Brain microvascular endothelial cell (primary cell): Measurements from ENCODE around the gene ALPK1.
A peak's percentile ranks its signal among the peaks of the same experiment; 100 is the strongest.

ENCODE experiments used
- DNase-seq: peaks from one replicate; pipeline ENCODE4 v3.0.0-alpha.2; 2020
- H3K27ac ChIP-seq: fragments of 250-450 bp; sonication (Bioruptor Pico); 2 replicates; pipeline ENCODE4 v1.5.1; 2020; ENCODE audit warnings: mild to moderate bottlenecking, moderate library complexity
- H3K27me3 ChIP-seq: fragments of 250-450 bp; sonication (Bioruptor Pico); replicated peaks from 2 replicates; pipeline ENCODE4 v1.5.1; 2020; ENCODE audit warnings: mild to moderate bottlenecking
- H3K36me3 ChIP-seq: fragments of 250-450 bp; sonication (Bioruptor Pico); replicated peaks from 2 replicates; pipeline ENCODE4 v1.5.1; 2020; ENCODE audit warnings: mild to moderate bottlenecking
- H3K4me3 ChIP-seq: 2 replicates; pipeline ENCODE4 v1.5.1; 2011; ENCODE audit warnings: low read depth, mild to moderate bottlenecking, control low read depth, low read length, moderate library complexity
- in situ Hi-C: cut with HindIII; loops from 2 replicates; pipeline ENCODE4 v1.10.0; 2017; ENCODE audit warnings: low sequenced_read_pairs, low pct_ligation_motif_present
- TF ChIP-seq, protein P1 (sequence below): IDR thresholded peaks from 2 replicates; pipeline ENCODE4 v1.5.1; 2011; ENCODE audit warnings: low read depth, mild to moderate bottlenecking, moderate library complexity, low read length, control low read depth, inconsistent platforms; ENCODE audit errors: missing control alignments

Gene ALPK1

GRCh38 chr4:112403101-112403945, 106.2 kb downstream of the ALPK1 start:
- Histone ChIP-seq H3K4me3 (no peak overlapping the region), H3K36me3 (no peaks in the 10 kb centered on the region), H3K27ac (no peak overlapping the region), H3K27me3 (no peaks in the 10 kb centered on the region)
- in situ Hi-C loops = no loop called here
- TF ChIP-seq, protein P1, sequence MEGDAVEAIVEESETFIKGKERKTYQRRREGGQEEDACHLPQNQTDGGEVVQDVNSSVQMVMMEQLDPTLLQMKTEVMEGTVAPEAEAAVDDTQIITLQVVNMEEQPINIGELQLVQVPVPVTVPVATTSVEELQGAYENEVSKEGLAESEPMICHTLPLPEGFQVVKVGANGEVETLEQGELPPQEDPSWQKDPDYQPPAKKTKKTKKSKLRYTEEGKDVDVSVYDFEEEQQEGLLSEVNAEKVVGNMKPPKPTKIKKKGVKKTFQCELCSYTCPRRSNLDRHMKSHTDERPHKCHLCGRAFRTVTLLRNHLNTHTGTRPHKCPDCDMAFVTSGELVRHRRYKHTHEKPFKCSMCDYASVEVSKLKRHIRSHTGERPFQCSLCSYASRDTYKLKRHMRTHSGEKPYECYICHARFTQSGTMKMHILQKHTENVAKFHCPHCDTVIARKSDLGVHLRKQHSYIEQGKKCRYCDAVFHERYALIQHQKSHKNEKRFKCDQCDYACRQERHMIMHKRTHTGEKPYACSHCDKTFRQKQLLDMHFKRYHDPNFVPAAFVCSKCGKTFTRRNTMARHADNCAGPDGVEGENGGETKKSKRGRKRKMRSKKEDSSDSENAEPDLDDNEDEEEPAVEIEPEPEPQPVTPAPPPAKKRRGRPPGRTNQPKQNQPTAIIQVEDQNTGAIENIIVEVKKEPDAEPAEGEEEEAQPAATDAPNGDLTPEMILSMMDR = no peak
- DNase-seq = no peak

DNA sequence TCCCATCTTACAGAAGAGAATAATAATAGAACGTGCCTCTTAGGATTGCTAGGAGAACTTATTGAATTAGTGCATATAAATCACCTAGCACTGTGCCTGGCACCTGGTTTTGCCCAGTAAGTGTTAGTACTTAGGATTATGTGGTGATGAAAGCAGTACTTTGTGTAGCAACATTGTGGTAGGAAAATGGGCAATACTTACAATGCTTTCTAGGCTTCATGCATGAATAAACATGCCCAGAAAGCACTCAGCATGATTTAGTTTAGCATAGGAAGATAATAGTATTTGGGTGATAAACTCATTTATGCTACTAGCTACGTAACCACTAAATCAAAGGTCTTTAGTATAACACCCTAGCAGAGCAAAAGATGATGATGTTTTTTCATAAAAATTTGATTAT, 113.2 kb downstream of the ALPK1 start:
- no peak for DNase-seq
- Histone ChIP-seq H3K36me3 (no peaks in the 10 kb centered on the region), H3K27me3 (no peaks in the 10 kb centered on the region), H3K27ac (no peak overlapping the region), H3K4me3 (no peak overlapping the region)
- TF ChIP-seq, protein P1 = no peak
- in situ Hi-C loops = no loop called here

DNA sequence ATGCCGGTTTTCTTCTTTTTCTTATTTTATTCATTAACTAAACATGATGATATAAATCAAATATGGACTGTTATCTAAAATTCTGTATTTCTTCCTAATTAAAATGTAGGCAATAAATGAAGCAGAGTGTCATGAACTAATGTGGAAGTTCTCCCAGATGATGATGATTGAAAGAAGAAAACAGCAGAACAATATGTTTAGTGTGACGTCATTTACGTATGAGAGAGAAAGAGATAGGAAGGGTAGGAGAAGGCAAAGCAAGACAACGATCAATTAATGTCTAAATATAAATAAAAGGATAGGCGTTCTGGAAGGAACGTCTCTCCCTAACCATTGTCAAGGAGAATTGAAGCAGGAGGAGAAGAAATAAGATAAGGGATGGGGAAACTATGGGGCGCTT, 113.6 kb downstream of the ALPK1 start:
- no peak overlapping the region for H3K4me3 ChIP-seq
- no peaks in the 10 kb centered on the region for H3K36me3 ChIP-seq
- in situ Hi-C loops = no loop called here
- no peak for DNase-seq
- no peaks in the 10 kb centered on the region for H3K27me3 ChIP-seq
- no peak overlapping the region for H3K27ac ChIP-seq
- TF ChIP-seq, protein P1 = no peak

- no peak for DNase-seq
- no peak overlapping the region for H3K27ac ChIP-seq
- peak overlapping the region; percentile 3 for H3K4me3 ChIP-seq
- H3K27me3 ChIP-seq = no peaks in the 10 kb centered on the region
- TF ChIP-seq, protein P1 = no peak
- H3K36me3 ChIP-seq = no peaks in the 10 kb centered on the region
- in situ Hi-C loops = no loop called here
These were observed 114.8 kb downstream of the ALPK1 start for GRCh38 chr4:112411781-112412550.

DNA sequence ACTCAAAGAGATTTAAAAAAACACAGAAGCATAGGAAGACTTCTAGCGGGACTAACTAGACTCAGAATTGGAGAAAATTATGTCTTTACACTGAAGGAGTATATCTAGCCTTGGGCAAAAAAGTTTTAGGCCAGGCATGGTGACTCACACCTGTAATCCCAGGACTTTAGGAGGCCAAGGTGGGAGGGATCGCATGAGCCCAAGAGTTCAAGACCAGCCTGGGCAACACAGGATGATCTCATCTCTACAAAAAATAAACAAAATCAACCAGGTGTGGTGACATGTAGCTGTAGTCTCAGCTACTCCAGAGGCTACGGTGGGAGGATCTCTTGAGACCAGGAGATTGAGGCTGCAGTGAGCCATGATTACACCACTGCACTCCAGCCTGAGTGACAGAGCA, 119.3 kb downstream of the ALPK1 start:
- in situ Hi-C loops = no loop called here
- no peaks in the 10 kb centered on the region for H3K36me3 ChIP-seq
- H3K4me3 ChIP-seq = no peak overlapping the region
- DNase-seq = no peak
- H3K27ac ChIP-seq = no peak overlapping the region
- TF ChIP-seq, protein P1 = no peak
- H3K27me3 ChIP-seq = no peaks in the 10 kb centered on the region
